Measurements from ENCODE around the gene CAVIN2.

The CAVIN2 gene

DNA sequence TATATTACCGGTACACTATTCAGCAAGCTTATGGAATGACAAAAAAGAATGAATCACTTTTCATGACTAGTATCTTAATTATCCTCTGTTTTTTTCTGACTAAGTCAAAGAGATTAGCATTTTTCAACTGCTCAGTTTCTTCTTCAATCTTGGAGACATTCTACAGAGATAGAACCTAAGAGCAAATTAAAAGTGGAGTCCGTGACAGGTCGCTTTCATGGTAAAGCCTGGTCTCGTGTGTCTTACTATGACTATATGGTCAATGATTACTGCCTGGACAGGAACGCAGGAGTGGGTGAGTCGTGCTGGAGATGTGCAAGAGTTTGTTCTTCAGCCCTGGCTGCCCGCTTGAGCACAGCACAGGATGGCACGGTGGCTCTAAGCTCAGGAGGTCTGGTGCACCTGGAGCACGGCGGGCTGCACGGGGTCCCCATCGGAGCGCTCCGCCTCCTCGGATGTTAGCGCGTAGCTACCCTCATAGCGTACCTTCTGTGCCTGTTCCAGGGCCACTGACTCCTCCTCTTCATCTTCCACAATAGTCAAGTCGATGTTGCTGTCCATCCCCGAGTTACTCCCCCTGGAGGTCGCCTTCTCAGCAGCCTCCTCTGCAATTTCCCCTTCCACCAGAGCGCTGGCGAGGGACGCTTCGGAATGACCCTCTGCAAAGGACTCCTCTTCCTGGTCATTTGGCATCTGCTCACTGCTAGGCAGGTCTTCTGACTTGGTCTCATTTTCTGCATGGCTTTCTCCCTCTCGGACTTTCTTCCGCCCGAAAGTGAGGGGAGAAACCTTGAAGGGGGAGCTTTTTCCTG lies 11.1 kb downstream of the CAVIN2 start:
- H3K9me3 ChIP-seq (ENCODE audit: control insufficient read depth, low read length), result no peaks in the 10 kb centered on the region
- no peaks in the 10 kb centered on the region for H3K4me1 ChIP-seq (ENCODE audit: control insufficient read depth, insufficient read depth, low read length)
- no peaks in the 10 kb centered on the region for H3K27me3 ChIP-seq (ENCODE audit: control insufficient read depth, insufficient read depth, low read length)
- H3K36me3 ChIP-seq (ENCODE audit: control insufficient read depth, insufficient read depth, low read length), result no peaks in the 10 kb centered on the region
- no peak overlapping the region for H3K4me3 ChIP-seq (ENCODE audit: low read length)
- no peak overlapping the region for H3K9ac ChIP-seq (ENCODE audit: low read length)

DNA sequence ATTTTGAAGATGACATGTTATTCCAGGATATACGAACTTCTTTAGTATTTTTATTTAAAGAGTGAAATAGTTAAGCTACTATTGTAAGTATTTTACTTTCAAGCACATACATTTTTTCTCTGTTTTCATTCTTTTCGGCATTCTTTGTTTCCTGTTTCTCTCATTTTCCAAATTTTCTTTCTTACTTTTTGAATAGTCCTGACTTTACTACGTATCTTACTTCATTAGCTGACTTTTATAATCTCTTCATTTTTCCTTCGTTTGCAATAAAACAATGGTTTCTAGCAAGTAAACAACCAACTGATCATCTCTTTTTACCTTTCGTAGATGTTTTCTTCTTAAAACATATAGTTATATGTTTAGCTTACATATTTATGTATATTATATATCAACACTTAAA lies 11.8 kb downstream of the CAVIN2 start:
- Histone ChIP-seq H3K9ac (ENCODE audit: low read length) (no peak overlapping the region), H3K27me3 (ENCODE audit: control insufficient read depth, insufficient read depth, low read length) (no peaks in the 10 kb centered on the region), H3K4me3 (ENCODE audit: low read length) (no peak overlapping the region), H3K4me1 (ENCODE audit: control insufficient read depth, insufficient read depth, low read length) (no peaks in the 10 kb centered on the region), H3K36me3 (ENCODE audit: control insufficient read depth, insufficient read depth, low read length) (no peaks in the 10 kb centered on the region), H3K9me3 (ENCODE audit: control insufficient read depth, low read length) (no peaks in the 10 kb centered on the region)

- H3K36me3 ChIP-seq (ENCODE audit: control insufficient read depth, insufficient read depth, low read length), result no peaks in the 10 kb centered on the region
- H3K9me3 ChIP-seq (ENCODE audit: control insufficient read depth, low read length), result no peaks in the 10 kb centered on the region
- H3K27me3 ChIP-seq (ENCODE audit: control insufficient read depth, insufficient read depth, low read length), result no peaks in the 10 kb centered on the region
- no peak overlapping the region for H3K9ac ChIP-seq (ENCODE audit: low read length)
- H3K4me3 ChIP-seq (ENCODE audit: low read length), result no peak overlapping the region
- H3K4me1 ChIP-seq (ENCODE audit: control insufficient read depth, insufficient read depth, low read length), result no peaks in the 10 kb centered on the region
These were observed 13.5 kb downstream of the CAVIN2 start for GRCh38 chr2:191833356-191833755.

DNA sequence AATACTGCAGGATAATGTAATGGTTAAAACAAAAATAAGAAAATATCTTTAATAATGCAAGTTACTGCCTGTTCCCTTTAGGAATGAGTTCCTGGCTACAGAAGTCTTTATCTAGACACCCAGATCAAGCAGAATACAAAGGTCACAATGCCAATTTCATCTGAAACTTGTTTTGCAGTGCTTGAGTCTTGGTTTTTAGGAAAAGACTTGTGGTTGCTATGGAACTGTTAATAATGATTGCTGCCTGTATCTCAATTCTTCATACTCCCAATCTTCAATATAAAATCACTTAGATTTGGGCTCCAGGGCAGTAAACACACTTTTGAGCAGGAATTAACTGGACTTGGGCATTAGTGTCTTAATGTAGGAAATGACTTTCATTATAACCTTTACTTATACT lies 14.2 kb downstream of the CAVIN2 start:
- H3K9me3 ChIP-seq (ENCODE audit: control insufficient read depth, low read length), result no peaks in the 10 kb centered on the region

DNA sequence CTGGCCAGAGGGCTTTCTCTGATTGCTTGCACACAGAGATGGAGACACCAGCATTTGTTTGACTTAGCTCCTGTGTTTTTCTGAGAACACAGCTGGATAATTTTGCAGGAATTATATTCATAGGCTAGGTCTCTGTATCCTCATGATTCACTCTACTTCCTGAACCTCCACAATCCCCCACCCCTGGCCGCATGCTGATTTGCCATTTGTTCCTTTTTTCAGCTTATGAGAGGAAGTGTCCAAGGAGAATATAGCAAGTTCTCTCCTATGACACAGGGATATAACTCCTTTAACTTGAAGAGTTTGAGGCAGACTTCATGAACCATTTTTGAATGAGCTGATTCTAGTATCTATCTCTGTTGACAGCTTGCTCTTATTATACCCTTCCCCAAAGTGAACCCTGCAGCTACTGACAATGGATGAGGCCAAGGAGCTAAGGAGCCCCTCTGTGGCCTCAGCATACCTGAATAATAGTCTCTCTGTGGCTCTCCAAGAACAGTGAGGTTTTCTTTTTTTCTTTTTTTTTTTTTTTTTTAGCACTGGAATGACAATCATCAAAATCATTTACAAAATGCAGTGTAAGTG lies 15.4 kb downstream of the CAVIN2 start:
- H3K27me3 ChIP-seq (ENCODE audit: control insufficient read depth, insufficient read depth, low read length), result no peaks in the 10 kb centered on the region
- no peak overlapping the region for H3K4me3 ChIP-seq (ENCODE audit: low read length)
- no peaks in the 10 kb centered on the region for H3K9me3 ChIP-seq (ENCODE audit: control insufficient read depth, low read length)
- no peaks in the 10 kb centered on the region for H3K4me1 ChIP-seq (ENCODE audit: control insufficient read depth, insufficient read depth, low read length)
- no peaks in the 10 kb centered on the region for H3K36me3 ChIP-seq (ENCODE audit: control insufficient read depth, insufficient read depth, low read length)
- H3K9ac ChIP-seq (ENCODE audit: low read length), result no peak overlapping the region

More for the DNA sequence above, 14.2 kb downstream of the CAVIN2 start:
- no peaks in the 10 kb centered on the region for H3K27me3 ChIP-seq (ENCODE audit: control insufficient read depth, insufficient read depth, low read length)
- H3K4me1 ChIP-seq (ENCODE audit: control insufficient read depth, insufficient read depth, low read length), result no peaks in the 10 kb centered on the region
- H3K4me3 ChIP-seq (ENCODE audit: low read length), result no peak overlapping the region
- no peak overlapping the region for H3K9ac ChIP-seq (ENCODE audit: low read length)
- H3K36me3 ChIP-seq (ENCODE audit: control insufficient read depth, insufficient read depth, low read length), result no peaks in the 10 kb centered on the region

DNA sequence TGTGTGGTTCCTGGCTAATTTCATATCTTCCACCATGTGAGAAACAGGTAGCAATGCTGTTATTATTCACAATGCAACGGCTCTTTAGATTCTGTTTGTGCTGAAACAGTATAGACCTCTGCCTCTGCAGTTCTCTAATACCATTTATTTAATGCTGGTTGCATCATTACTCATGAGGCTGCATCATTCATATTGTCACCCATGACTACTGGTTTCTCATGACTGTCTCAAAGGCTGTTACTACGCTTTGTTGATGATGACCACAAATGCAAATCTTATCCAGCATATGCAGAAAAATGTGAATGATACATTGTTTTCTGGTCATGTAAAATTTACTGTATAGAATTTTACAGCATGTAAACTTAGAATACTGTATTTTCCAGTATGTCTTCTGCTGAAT lies 22.5 kb downstream of the CAVIN2 start:
- no peak overlapping the region for H3K9ac ChIP-seq (ENCODE audit: low read length)

GRCh38 chr2:191821078-191821477 lies 25.8 kb downstream of the CAVIN2 start:
- no peaks in the 10 kb centered on the region for H3K36me3 ChIP-seq (ENCODE audit: control insufficient read depth, insufficient read depth, low read length)
- no peak overlapping the region for H3K4me3 ChIP-seq (ENCODE audit: low read length)
- no peaks in the 10 kb centered on the region for H3K27me3 ChIP-seq (ENCODE audit: control insufficient read depth, insufficient read depth, low read length)
- H3K9me3 ChIP-seq (ENCODE audit: control insufficient read depth, low read length), result no peaks in the 10 kb centered on the region
- H3K9ac ChIP-seq (ENCODE audit: low read length), result no peak overlapping the region
- H3K4me1 ChIP-seq (ENCODE audit: control insufficient read depth, insufficient read depth, low read length), result no peaks in the 10 kb centered on the region

More for the DNA sequence above, 22.5 kb downstream of the CAVIN2 start:
- H3K9me3 ChIP-seq (ENCODE audit: control insufficient read depth, low read length), result no peaks in the 10 kb centered on the region
- H3K36me3 ChIP-seq (ENCODE audit: control insufficient read depth, insufficient read depth, low read length), result no peaks in the 10 kb centered on the region
- H3K27me3 ChIP-seq (ENCODE audit: control insufficient read depth, insufficient read depth, low read length), result no peaks in the 10 kb centered on the region
- no peaks in the 10 kb centered on the region for H3K4me1 ChIP-seq (ENCODE audit: control insufficient read depth, insufficient read depth, low read length)
- H3K4me3 ChIP-seq (ENCODE audit: low read length), result no peak overlapping the region

- H3K36me3 ChIP-seq (ENCODE audit: control insufficient read depth, insufficient read depth, low read length), result no peaks in the 10 kb centered on the region
- H3K4me1 ChIP-seq (ENCODE audit: control insufficient read depth, insufficient read depth, low read length), result no peaks in the 10 kb centered on the region
- H3K9ac ChIP-seq (ENCODE audit: low read length), result no peak overlapping the region
- H3K27me3 ChIP-seq (ENCODE audit: control insufficient read depth, insufficient read depth, low read length), result no peaks in the 10 kb centered on the region
- no peak overlapping the region for H3K4me3 ChIP-seq (ENCODE audit: low read length)
- no peaks in the 10 kb centered on the region for H3K9me3 ChIP-seq (ENCODE audit: control insufficient read depth, low read length)
These were observed 28.1 kb downstream of the CAVIN2 start for GRCh38 chr2:191818725-191819350.

- Histone ChIP-seq H3K9ac (ENCODE audit: low read length) (no peak overlapping the region), H3K36me3 (ENCODE audit: control insufficient read depth, insufficient read depth, low read length) (no peaks in the 10 kb centered on the region), H3K4me1 (ENCODE audit: control insufficient read depth, insufficient read depth, low read length) (no peaks in the 10 kb centered on the region), H3K4me3 (ENCODE audit: low read length) (no peak overlapping the region), H3K9me3 (ENCODE audit: control insufficient read depth, low read length) (no peaks in the 10 kb centered on the region), H3K27me3 (ENCODE audit: control insufficient read depth, insufficient read depth, low read length) (no peaks in the 10 kb centered on the region)
These were observed 28.8 kb downstream of the CAVIN2 start for GRCh38 chr2:191818133-191818532.

- no peak overlapping the region for H3K9ac ChIP-seq (ENCODE audit: low read length)
- H3K27me3 ChIP-seq (ENCODE audit: control insufficient read depth, insufficient read depth, low read length), result no peaks in the 10 kb centered on the region
- H3K36me3 ChIP-seq (ENCODE audit: control insufficient read depth, insufficient read depth, low read length), result no peaks in the 10 kb centered on the region
- no peaks in the 10 kb centered on the region for H3K4me1 ChIP-seq (ENCODE audit: control insufficient read depth, insufficient read depth, low read length)
- H3K9me3 ChIP-seq (ENCODE audit: control insufficient read depth, low read length), result no peaks in the 10 kb centered on the region
- no peak overlapping the region for H3K4me3 ChIP-seq (ENCODE audit: low read length)
These were observed 31.9 kb downstream of the CAVIN2 start for GRCh38 chr2:191815010-191815409.

- H3K9me3 ChIP-seq (ENCODE audit: control insufficient read depth, low read length), result no peaks in the 10 kb centered on the region
- no peak overlapping the region for H3K4me3 ChIP-seq (ENCODE audit: low read length)
- no peaks in the 10 kb centered on the region for H3K36me3 ChIP-seq (ENCODE audit: control insufficient read depth, insufficient read depth, low read length)
- no peaks in the 10 kb centered on the region for H3K4me1 ChIP-seq (ENCODE audit: control insufficient read depth, insufficient read depth, low read length)
- no peak overlapping the region for H3K9ac ChIP-seq (ENCODE audit: low read length)
- no peaks in the 10 kb centered on the region for H3K27me3 ChIP-seq (ENCODE audit: control insufficient read depth, insufficient read depth, low read length)
These were observed 32.9 kb downstream of the CAVIN2 start for GRCh38 chr2:191813943-191814342.

GRCh38 chr2:191811807-191812602 lies 34.9 kb downstream of the CAVIN2 start:
- Histone ChIP-seq H3K9ac (ENCODE audit: low read length) (no peak overlapping the region), H3K36me3 (ENCODE audit: control insufficient read depth, insufficient read depth, low read length) (no peaks in the 10 kb centered on the region), H3K4me1 (ENCODE audit: control insufficient read depth, insufficient read depth, low read length) (no peaks in the 10 kb centered on the region), H3K9me3 (ENCODE audit: control insufficient read depth, low read length) (no peaks in the 10 kb centered on the region), H3K4me3 (ENCODE audit: low read length) (no peak overlapping the region), H3K27me3 (ENCODE audit: control insufficient read depth, insufficient read depth, low read length) (no peaks in the 10 kb centered on the region)
